Motor neuron (in vitro differentiated cells): ENCODE data around the gene METTL23. TPM values are rescaled to one million over a fixed set of nuclear protein-coding genes. Genes with fewer than 3 reads are reported as not detected.
"Not testable (repeated sequence)": the region's sequence is repeated elsewhere in the genome, so short reads cannot be mapped to it uniquely, and the experiment has no call there.

Experiments
- ATAC-seq, 8 experiments: fragments of 200-7000 bp; cut with Tn5 transposase; replicated peaks in 6 of 8; 2 replicates each; pipeline ENCODE4 v1.8.0; 2021; ENCODE audit warnings: mild to moderate bottlenecking in 8 of 8, moderate library complexity in 8 of 8
- H3K27ac ChIP-seq, 2 donors: fragments of 250-450 bp; sonication (Bioruptor Pico); 2 replicates each; pipeline ENCODE4 v1.9.0; 2021; ENCODE audit warnings: antibody characterized with exemption in 2 of 2, mild to moderate bottlenecking in 2 of 2, moderate library complexity in 1 of 2
- H3K4me1 ChIP-seq, 2 donors: fragments of 250-450 bp; sonication (Bioruptor Pico); replicated peaks in 1 of 2; 2 replicates each; pipeline ENCODE4 v1.6.1; 2021; ENCODE audit warnings: antibody characterized with exemption in 2 of 2, mild to moderate bottlenecking in 2 of 2, moderate library complexity in 1 of 2
- H3K4me3 ChIP-seq, 5 donors: fragments of 250-450 bp; sonication (Bioruptor Pico); 2 replicates each; pipeline ENCODE4 v1.9.0; 2021; ENCODE audit warnings: antibody characterized with exemption in 5 of 5, mild to moderate bottlenecking in 5 of 5, moderate library complexity in 4 of 5
- WGBS, 10 experiments: fragments of 450-650 bp; shearing (Covaris generic); methylation state at CpG; one replicate each; pipeline ENCODE4 v1.0.0; 2022; 5-methylcytosine and 5-hydroxymethylcytosine counted together
- in situ Hi-C, 9 experiments: fragments of 400-800 bp; cut with MboI; loops; one replicate each; pipeline ENCODE4 v1.15.0; 2021; ENCODE audit warnings: low sequenced_read_pairs in 9 of 9, low pct_unique_long_range_greater_than_20kb in 2 of 9; ENCODE audit not compliant: unreplicated experiment in 9 of 9
- total RNA-seq, 8 experiments: library from RNA; unstranded; fragments of 300-600 nt; gene quantifications; 2 replicates each; pipeline versions ENCODE4 v1.2.3 to v1.2.4, GENCODE V29; 2022

METTL23 gene
- total RNA-seq, 8 experiments from 2014 or later: 28.6 to 47.3 (median 37.7) TPM

GRCh38 chr17:76745785-76746184, 19.1 kb downstream of the METTL23 start:
- H3K27ac ChIP-seq, H3K4me1 ChIP-seq, in situ Hi-C loops, H3K4me3 ChIP-seq: not testable (repeated sequence)
- WGBS, 10 experiments: 70 to 100% (median 100%) methylated on average over 2 to 5 of the region's 6 CpGs; no CpG with 5 or more reads in 3 of the 10 experiments
- peak in 2 of 8 experiments; percentile 88 for ATAC-seq

- in situ Hi-C loops: no loop called here
These were observed 21.2 kb downstream of the METTL23 start for GRCh38 chr17:76747716-76748363.

GRCh38 chr17:76748657-76749056, 22.0 kb downstream of the METTL23 start:
- Histone ChIP-seq H3K4me3 (no peak overlapping the region), H3K4me1 (no peaks in the 10 kb centered on the region), H3K27ac (no peak overlapping the region)
- ATAC-seq: no peak
- in situ Hi-C loops: no loop called here
- 80 to 100% (median 100%) methylated on average over 1 of the region's 1 CpG; no CpG with 5 or more reads in 2 of the 10 experiments for WGBS, 10 experiments

More at GRCh38 chr17:76747716-76748363, 21.2 kb downstream of the METTL23 start:
- 75 to 100% (median 90%) methylated on average over 1 to 4 of the region's 9 CpGs; no CpG with 5 or more reads in 4 of the 10 experiments for WGBS, 10 experiments
- no peaks in the 10 kb centered on the region for H3K4me1 ChIP-seq
- no peak overlapping the region for H3K4me3 ChIP-seq
- no peak overlapping the region for H3K27ac ChIP-seq
- no peak for ATAC-seq

DNA sequence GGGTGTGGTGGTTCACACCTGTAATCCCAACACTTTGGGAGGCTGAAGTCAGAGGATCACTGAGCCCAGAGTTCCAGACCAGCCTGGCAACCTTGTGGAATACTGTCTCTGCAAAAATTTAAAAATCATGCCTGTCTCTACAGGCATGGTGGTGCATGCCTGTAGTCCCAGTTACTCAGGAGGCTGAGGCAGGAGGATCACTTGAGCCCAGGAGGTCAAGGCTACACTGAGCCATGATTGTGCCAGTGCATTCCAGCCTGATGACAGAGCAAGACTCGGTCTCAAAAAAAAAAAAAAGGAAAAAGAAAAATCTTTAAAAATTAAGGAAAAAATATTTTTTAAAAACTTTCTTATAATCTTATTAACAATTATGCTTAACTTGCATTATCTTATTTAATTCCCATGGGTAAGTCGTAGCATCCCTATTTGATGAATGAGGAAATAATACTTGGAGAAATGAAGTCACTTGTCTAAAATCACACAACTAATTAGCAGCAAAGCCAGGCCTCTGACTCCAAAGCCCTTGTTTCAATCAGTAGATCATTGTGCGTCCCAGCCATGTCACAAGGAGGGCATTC, 24.9 kb downstream of the METTL23 start:
- no peak for ATAC-seq
- Histone ChIP-seq H3K4me1 (no peaks in the 10 kb centered on the region), H3K4me3 (no peak overlapping the region), H3K27ac (no peak overlapping the region)
- in situ Hi-C loops: no loop called here
- 71 to 100% (median 92%) methylated on average over 1 to 3 of the region's 3 CpGs for WGBS, 10 experiments

- in situ Hi-C loops: no loop called here
- no peaks in the 10 kb centered on the region for H3K4me1 ChIP-seq
- H3K27ac ChIP-seq: no peak overlapping the region
- no peak for ATAC-seq
- H3K4me3 ChIP-seq: no peak overlapping the region
- WGBS, 10 experiments: 75 to 100% (median 95%) methylated on average over 1 to 4 of the region's 4 CpGs; no CpG with 5 or more reads in 3 of the 10 experiments
These were observed 25.4 kb downstream of the METTL23 start for GRCh38 chr17:76752006-76752405.

GRCh38 chr17:76753061-76753961, 26.7 kb downstream of the METTL23 start:
- no peak overlapping the region for H3K4me3 ChIP-seq
- in situ Hi-C loops: no loop called here
- H3K27ac ChIP-seq: no peak overlapping the region
- 81 to 97% (median 93%) methylated on average over 3 to 11 of the region's 12 CpGs for WGBS, 10 experiments
- ATAC-seq: peak in 1 of 8 experiments; percentile 34
- no peaks in the 10 kb centered on the region for H3K4me1 ChIP-seq

GRCh38 chr17:76755285-76755684, 28.6 kb downstream of the METTL23 start:
- ATAC-seq: peak in 2 of 8 experiments; percentile 18 to 87

DNA sequence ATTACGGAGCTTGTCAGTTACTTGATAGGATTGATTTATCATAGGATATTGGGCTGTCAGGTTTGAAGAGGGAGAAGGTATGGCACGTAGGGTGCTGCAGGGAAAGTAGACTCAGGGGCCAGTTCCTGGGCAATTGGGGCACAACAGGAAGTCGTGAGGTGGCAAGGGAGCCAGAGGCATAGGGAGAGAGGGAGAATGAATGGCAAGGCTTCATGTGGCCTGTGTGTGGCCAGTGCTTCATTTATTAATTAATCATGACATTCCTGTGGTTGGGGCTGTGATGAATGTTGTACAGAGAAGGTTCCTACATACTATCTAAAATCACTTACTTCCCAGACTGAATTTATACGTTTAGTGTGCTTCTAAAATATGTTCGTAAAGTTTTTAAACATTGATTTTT, 30.6 kb downstream of the METTL23 start:
- H3K4me1 ChIP-seq: no peaks in the 10 kb centered on the region
- no peak for ATAC-seq
- in situ Hi-C loops: no loop called here
- WGBS, 10 experiments: 80 to 100% (median 96%) methylated on average over 1 to 5 of the region's 5 CpGs; no CpG with 5 or more reads in 1 of the 10 experiments
- no peak overlapping the region for H3K4me3 ChIP-seq
- H3K27ac ChIP-seq: no peak overlapping the region

More at GRCh38 chr17:76755285-76755684, 28.6 kb downstream of the METTL23 start:
- H3K4me3 ChIP-seq: no peak overlapping the region
- 60 to 100% (median 80%) methylated on average over 1 to 2 of the region's 2 CpGs; no CpG with 5 or more reads in 4 of the 10 experiments for WGBS, 10 experiments
- H3K4me1 ChIP-seq: no peaks in the 10 kb centered on the region
- in situ Hi-C loops: no loop called here
- H3K27ac ChIP-seq: no peak overlapping the region

DNA sequence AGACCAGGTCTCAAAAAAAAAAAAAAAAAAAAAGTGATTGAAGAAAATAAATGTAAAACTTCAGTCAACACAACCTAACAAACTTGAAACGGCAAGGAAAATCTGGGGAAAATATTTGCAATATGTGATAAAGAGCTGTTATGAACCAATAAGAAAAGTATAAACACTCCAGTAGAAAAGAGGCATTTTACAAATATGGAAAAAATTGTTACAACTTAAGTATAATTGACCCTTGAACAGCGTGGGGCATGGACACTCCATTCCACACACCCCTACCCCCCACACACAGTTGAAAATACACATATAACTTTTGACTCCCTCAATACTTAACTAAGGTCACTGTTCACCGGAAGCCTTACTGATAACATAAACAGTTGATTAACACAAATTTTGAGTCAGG, 31.9 kb downstream of the METTL23 start:
- in situ Hi-C loops: no loop called here
- Histone ChIP-seq H3K4me3 (no peak overlapping the region), H3K27ac (no peak overlapping the region), H3K4me1 (no peaks in the 10 kb centered on the region)
- WGBS, 10 experiments: 40 to 100% (median 94%) methylated on average over 1 to 3 of the region's 3 CpGs
- no peak for ATAC-seq

- in situ Hi-C loops: no loop called here
- WGBS, 10 experiments: 0 to 96% (median 89%) methylated on average over 2 to 4 of the region's 6 CpGs; no CpG with 5 or more reads in 2 of the 10 experiments
- no peaks in the 10 kb centered on the region for H3K4me1 ChIP-seq
- no peak overlapping the region for H3K27ac ChIP-seq
- no peak overlapping the region for H3K4me3 ChIP-seq
- ATAC-seq: peak in 4 of 8 experiments; percentile 31 to 99 (median 95)
These were observed 46.3 kb downstream of the METTL23 start for GRCh38 chr17:76772842-76773525.

- H3K4me3 ChIP-seq: no peak overlapping the region
- no peaks in the 10 kb centered on the region for H3K4me1 ChIP-seq
- 80 to 100% (median 93%) methylated on average over 2 to 10 of the region's 10 CpGs for WGBS, 10 experiments
- no peak overlapping the region for H3K27ac ChIP-seq
- no peak for ATAC-seq
- in situ Hi-C loops: no loop called here
These were observed 48.5 kb downstream of the METTL23 start for GRCh38 chr17:76775021-76775600.
